Common myeloid progenitor, CD34-positive (primary cell): ENCODE data around the gene HLF.

Source experiments
- CTCF ChIA-PET: fragments of 350-600 bp; sonication (Branson Sonifier 250); formaldehyde crosslinking; loops from one replicate; lab custom pipeline; 2021; ENCODE audit warnings: antibody characterized with exemption; lab: Charles Lee
- POLR2A ChIA-PET: fragments of 350-600 bp; sonication (Branson Sonifier 250); formaldehyde crosslinking; loops from one replicate; lab custom pipeline; 2021; ENCODE audit warnings: antibody characterized with exemption; lab: Charles Lee
- DNase-seq, 3 donors: peaks; one replicate each; pipeline versions ENCODE4 v3.0.0 to v3.0.0-alpha.2; 2013
- H3K27ac ChIP-seq, 2 experiments: 1 replicate in 1 of 2; 2 replicates in 1 of 2; pipeline ENCODE4 v1.7.0; 2013; ENCODE audit warnings: inconsistent platforms in 2 of 2, low read length in 2 of 2, mild to moderate bottlenecking in 2 of 2, low read depth in 1 of 2, moderate library complexity in 1 of 2; ENCODE audit not compliant: severe bottlenecking in 2 of 2, insufficient read depth in 1 of 2, poor library complexity in 1 of 2
- H3K27me3 ChIP-seq, 5 experiments: replicated peaks in 2 of 5; 1 replicate in 3 of 5; 2 replicates in 2 of 5; pipeline versions ENCODE4 v1.6.1 to v1.7.0; 2013; ENCODE audit warnings: low read length in 4 of 5, mild to moderate bottlenecking in 2 of 5, moderate library complexity in 2 of 5, inconsistent platforms in 1 of 5; ENCODE audit not compliant: insufficient read depth in 5 of 5, control insufficient read depth in 4 of 5
- H3K36me3 ChIP-seq, 4 experiments: 1 replicate in 2 of 4; 2 replicates in 2 of 4; pipeline versions ENCODE4 v1.6.1 to v1.7.0; 2013; ENCODE audit warnings: low read length in 3 of 4, control low read depth in 1 of 4, mild to moderate bottlenecking in 1 of 4; ENCODE audit not compliant: control insufficient read depth in 4 of 4, insufficient read depth in 4 of 4
- H3K4me1 ChIP-seq, 4 experiments: 1 replicate in 3 of 4; 2 replicates in 1 of 4; pipeline versions ENCODE4 v1.6.1 to v1.7.1; 2013; ENCODE audit warnings: low read length in 3 of 4, mild to moderate bottlenecking in 3 of 4, control low read depth in 1 of 4, inconsistent platforms in 1 of 4, moderate library complexity in 1 of 4; ENCODE audit not compliant: control insufficient read depth in 4 of 4, insufficient read depth in 4 of 4; ENCODE audit errors: control extremely low read depth in 1 of 4
- H3K4me3 ChIP-seq, 7 experiments: 1 replicate in 4 of 7; 2 replicates in 3 of 7; pipeline versions ENCODE4 v1.5.1 to v1.7.0; 2013; ENCODE audit warnings: mild to moderate bottlenecking in 7 of 7, low read length in 6 of 7, moderate library complexity in 6 of 7, inconsistent platforms in 2 of 7, low read depth in 2 of 7, control low read depth in 1 of 7; ENCODE audit not compliant: insufficient read depth in 4 of 7, control insufficient read depth in 1 of 7; ENCODE audit errors: extremely low read depth in 1 of 7
- H3K9me3 ChIP-seq, 5 experiments: 1 replicate in 4 of 5; 2 replicates in 1 of 5; pipeline versions ENCODE4 v1.6.1 to v1.7.1; 2013; ENCODE audit warnings: low read length in 4 of 5, mild to moderate bottlenecking in 2 of 5, inconsistent platforms in 1 of 5, low read depth in 1 of 5, moderate library complexity in 1 of 5; ENCODE audit not compliant: control insufficient read depth in 4 of 5, insufficient read depth in 2 of 5; ENCODE audit errors: control extremely low read depth in 1 of 5
- WGBS: methylation state at CpG from one replicate; pipeline ENCODE4 v1.1.5; 2013; ENCODE audit not compliant: insufficient coverage; 5-methylcytosine and 5-hydroxymethylcytosine counted together

Gene HLF

GRCh38 chr17:55271958-55272710 lies 7.4 kb downstream of the HLF start:
- H3K27me3 ChIP-seq, result no peaks in the 10 kb centered on the region
- H3K36me3 ChIP-seq, result peaks cover 0 to 25% (median 1%) of the 10 kb centered on the region in 4 experiments
- no peak overlapping the region for H3K27ac ChIP-seq
- DNase-seq, result peak in 2 of 3 donors; percentile 36 to 48
- H3K4me3 ChIP-seq, result peak overlapping the region in 6 of 7 experiments; percentile 7 to 60 (median 33)
- H3K4me1 ChIP-seq, result peaks cover 4 to 89% (median 39%) of the 10 kb centered on the region in 4 experiments
- WGBS, result 19% methylated on average over 6 of the region's 8 CpGs
- CTCF ChIA-PET, result interaction anchor here (0.5 to 1.0 kb wide), 5 partner anchors 10 to 218 kb away, joined by 3 to 4 read pairs (median 3); no protein-coding TSS in a partner anchor
- no peaks in the 10 kb centered on the region for H3K9me3 ChIP-seq
- POLR2A ChIA-PET, result no interaction called here

- CTCF ChIA-PET, result interaction anchor here (1.0 to 4.7 kb wide), 4 partner anchors 7 to 18 kb away, joined by 3 to 33 read pairs (median 4); no protein-coding TSS in a partner anchor
- 47% methylated on average over 9 of the region's 13 CpGs for WGBS
- POLR2A ChIA-PET, result no interaction called here
- DNase-seq, result no peak
- H3K27me3 ChIP-seq, result no peaks in the 10 kb centered on the region
- peaks cover 0 to 22% (median 1%) of the 10 kb centered on the region in 4 experiments for H3K36me3 ChIP-seq
- H3K27ac ChIP-seq, result no peak overlapping the region
- no peaks in the 10 kb centered on the region for H3K9me3 ChIP-seq
- H3K4me1 ChIP-seq, result peaks cover 7 to 89% (median 39%) of the 10 kb centered on the region in 4 experiments
- peak overlapping the region in 4 of 7 experiments; percentile 16 to 60 (median 44) for H3K4me3 ChIP-seq
Observed at GRCh38 chr17:55272711-55273578, 8.2 kb downstream of the HLF start.

- Histone ChIP-seq H3K9me3 (no peaks in the 10 kb centered on the region), H3K4me1 (peaks cover 3 to 88% (median 40%) of the 10 kb centered on the region in 4 experiments), H3K27me3 (no peaks in the 10 kb centered on the region), H3K4me3 (peak overlapping the region in 2 of 7 experiments; percentile 2 to 41), H3K36me3 (peaks cover 0 to 19% (median 1%) of the 10 kb centered on the region in 4 experiments), H3K27ac (no peak overlapping the region)
- peak in 1 of 3 donors; percentile 45 for DNase-seq
- ChIA-PET CTCF (interaction anchor here (1.4 to 4.7 kb wide), 3 partner anchors 8 to 11 kb away, joined by 4 to 33 read pairs (median 5); no protein-coding TSS in a partner anchor), POLR2A (no interaction called here)
- WGBS, result 20% methylated on average over 4 of the region's 7 CpGs
Observed at GRCh38 chr17:55273579-55274354, 9.0 kb downstream of the HLF start.

GRCh38 chr17:55274355-55275255 lies 9.8 kb downstream of the HLF start:
- CTCF ChIA-PET, result interaction anchor here (0.9 to 4.7 kb wide), 5 partner anchors 9 to 281 kb away, joined by 3 to 33 read pairs (median 5); no protein-coding TSS in a partner anchor
- peaks cover 0 to 16% (median 1%) of the 10 kb centered on the region in 4 experiments for H3K36me3 ChIP-seq
- H3K4me1 ChIP-seq, result peaks cover 3 to 79% (median 37%) of the 10 kb centered on the region in 4 experiments
- no peak for DNase-seq
- no peaks in the 10 kb centered on the region for H3K27me3 ChIP-seq
- H3K4me3 ChIP-seq, result no peak overlapping the region
- no peak overlapping the region for H3K27ac ChIP-seq
- POLR2A ChIA-PET, result no interaction called here
- no peaks in the 10 kb centered on the region for H3K9me3 ChIP-seq
- WGBS, result 72% methylated on average over 3 of the region's 7 CpGs

GRCh38 chr17:55275894-55276804 lies 11.4 kb downstream of the HLF start:
- whole genome bisulfite sequencing, result 71% methylated on average over 7 of the region's 7 CpGs
- ChIA-PET CTCF (interaction anchor here (1.1 to 4.7 kb wide), 4 partner anchors 9 to 19 kb away, joined by 3 to 33 read pairs (median 4); no protein-coding TSS in a partner anchor), POLR2A (no interaction called here)

More at GRCh38 chr17:55275894-55276804, 11.4 kb downstream of the HLF start:
- Histone ChIP-seq H3K4me1 (peaks cover 3 to 69% (median 35%) of the 10 kb centered on the region in 4 experiments), H3K4me3 (no peak overlapping the region), H3K27ac (no peak overlapping the region), H3K9me3 (no peaks in the 10 kb centered on the region), H3K27me3 (no peaks in the 10 kb centered on the region), H3K36me3 (peaks cover 0 to 20% (median 3%) of the 10 kb centered on the region in 4 experiments)
- DNase-seq, result peak in 2 of 3 donors; percentile 42 to 67
